HCT116 (cell line): ENCODE results near the gene CTNNAL1. TPM values are rescaled to one million over a fixed set of nuclear protein-coding genes. Genes with fewer than 3 reads are reported as not detected.
A peak's percentile ranks its signal among the peaks of the same experiment; 100 is the strongest.

ENCODE experiments used
- ATAC-seq: fragments of 200-7000 bp; cut with Tn5 transposase; 2 replicates; pipeline ENCODE4 v1.9.1; 2020; ENCODE audit warnings: mild to moderate bottlenecking, moderate library complexity
- BruUV-seq: library from RNA; stranded (reverse); fragments of 400-500 nt; replicated peaks from 2 replicates; lab custom pipeline; 2021; lab: Mats Ljungman, UMichigan
- CTCF ChIA-PET: fragments of 300-600 bp; sonication (Branson Sonifier 250); formaldehyde crosslinking; loops from one replicate; lab custom pipeline; 2021; ENCODE audit warnings: antibody characterized with exemption; lab: Charles Lee
- POLR2A ChIA-PET: fragments of 300-600, 350-600 bp; sonication (Branson Sonifier 250); formaldehyde crosslinking; loops from one replicate; lab custom pipeline; 2021; ENCODE audit warnings: antibody characterized with exemption; lab: Charles Lee
- RAD21 ChIA-PET, 2 experiments: fragments of 300-600 bp; sonication (Branson Sonifier 250); formaldehyde crosslinking; loops; one replicate each; lab custom pipeline; 2023; ENCODE audit warnings: low total read pairs in 2 of 2; ENCODE audit not compliant: uncharacterized antibody in 2 of 2, unreplicated experiment in 2 of 2, low non-redundant PET in 1 of 2; lab: Charles Lee
- DNase-seq: peaks from one replicate; pipeline ENCODE4 v3.0.0-alpha.2; 2010; ENCODE audit warnings: low read depth, low spot score
- H2AFZ ChIP-seq: fragments of 200-600 bp; shearing (Covaris generic), sonication (generic); 2 replicates; pipeline ENCODE4 v1.6.1; 2017; ENCODE audit warnings: low read depth, mixed run types, mixed read lengths, antibody characterized with exemption, low read length; ENCODE audit not compliant: poor library complexity, severe bottlenecking
- H3K27ac ChIP-seq: 2 replicates; pipeline ENCODE4 v1.5.1; 2012; ENCODE audit warnings: low read depth, low read length
- H3K27me3 ChIP-seq: fragments of 200-600 bp; sonication (generic); 2 replicates; pipeline ENCODE4 v1.6.1; 2016; ENCODE audit warnings: mixed run types, low read length, mixed read lengths; ENCODE audit not compliant: insufficient read depth
- H3K36me3 ChIP-seq, 2 experiments: fragments of 200-500 bp in 1 of 2; fragments of 200-600 bp in 1 of 2; sonication (Bioruptor generic) in 1 of 2; sonication (generic) in 1 of 2; 2 replicates each; pipeline versions ENCODE4 v1.5.1 to v1.6.1; 2014 to 2016; ENCODE audit warnings: low read length in 2 of 2, inconsistent platforms in 1 of 2, mixed read lengths in 1 of 2, mixed run types in 1 of 2; ENCODE audit not compliant: insufficient read depth in 2 of 2, control insufficient read depth in 1 of 2
- H3K4me1 ChIP-seq, 2 experiments: fragments of 200-600 bp in 1 of 2; sonication (generic) in 1 of 2; 2 replicates each; pipeline versions ENCODE4 v1.5.1 to v1.6.1; 2012 to 2017; ENCODE audit warnings: low read length in 2 of 2, inconsistent platforms in 1 of 2, mild to moderate bottlenecking in 1 of 2, mixed read lengths in 1 of 2, mixed run types in 1 of 2, moderate library complexity in 1 of 2; ENCODE audit not compliant: insufficient read depth in 2 of 2, control insufficient read depth in 1 of 2
- H3K4me2 ChIP-seq: fragments of 200-600 bp; sonication (generic); 2 replicates; pipeline ENCODE4 v1.6.1; 2017; ENCODE audit warnings: mixed run types, low read length, mixed read lengths
- H3K4me3 ChIP-seq, 2 experiments: fragments of 200-600 bp in 1 of 2; sonication (generic) in 1 of 2; replicated peaks in 1 of 2; 2 replicates each; pipeline ENCODE4 v1.5.1; 2011 to 2016; ENCODE audit warnings: low read length in 2 of 2, control low read depth in 1 of 2, low read depth in 1 of 2, mild to moderate bottlenecking in 1 of 2, mixed read lengths in 1 of 2, mixed run types in 1 of 2
- H3K79me2 ChIP-seq: fragments of 200-600 bp; sonication (generic); 2 replicates; pipeline ENCODE4 v1.6.1; 2017; ENCODE audit warnings: mild to moderate bottlenecking, mixed run types, low read length, moderate library complexity, mixed read lengths; ENCODE audit not compliant: insufficient read depth
- H3K9ac ChIP-seq: fragments of 200-600 bp; sonication (generic); 2 replicates; pipeline ENCODE4 v1.6.1; 2016; ENCODE audit warnings: low read length, mixed read lengths
- H3K9me2 ChIP-seq: fragments of 200-600 bp; sonication (generic), shearing (Covaris generic); 2 replicates; pipeline ENCODE4 v1.6.1; 2017; ENCODE audit warnings: mixed run types, mild to moderate bottlenecking, moderate library complexity; ENCODE audit not compliant: insufficient read depth
- H3K9me3 ChIP-seq, 2 experiments: fragments of 200-500 bp in 1 of 2; fragments of 200-600 bp in 1 of 2; sonication (Bioruptor generic) in 1 of 2; sonication (generic) in 1 of 2; 2 replicates each; pipeline ENCODE4 v1.6.1; 2014 to 2017; ENCODE audit warnings: low read length in 2 of 2, mixed read lengths in 2 of 2, inconsistent platforms in 1 of 2, low read depth in 1 of 2, mild to moderate bottlenecking in 1 of 2, mixed run types in 1 of 2, moderate library complexity in 1 of 2; ENCODE audit not compliant: control insufficient read depth in 1 of 2, insufficient read depth in 1 of 2
- H4K20me1 ChIP-seq: fragments of 200-600 bp; sonication (generic), shearing (Covaris generic); 2 replicates; pipeline ENCODE4 v1.6.1; 2017; ENCODE audit warnings: mixed run types, mild to moderate bottlenecking, moderate library complexity; ENCODE audit not compliant: insufficient read depth
- EGR1 ChIP-seq: IDR thresholded peaks from 2 replicates; pipeline ENCODE4 v1.6.1; 2012; ENCODE audit warnings: low read depth
- EZH2 ChIP-seq: fragments of 200-600 bp; sonication (generic); IDR thresholded peaks from 2 replicates; pipeline ENCODE4 v1.6.1; 2017; ENCODE audit warnings: antibody characterized with exemption, mixed run types
- RAD21 ChIP-seq: IDR thresholded peaks from 2 replicates; pipeline ENCODE4 v1.6.1; 2012; ENCODE audit warnings: low read depth, mild to moderate bottlenecking
- SP1 ChIP-seq: IDR thresholded peaks from 2 replicates; pipeline ENCODE4 v1.6.1; 2012; ENCODE audit warnings: low read depth
- TCF7L2 ChIP-seq: IDR thresholded peaks from 2 replicates; pipeline ENCODE4 v1.7.0; 2011; ENCODE audit warnings: borderline replicate concordance, inconsistent platforms; ENCODE audit not compliant: insufficient read depth, insufficient read length; ENCODE audit errors: extremely low read depth
- intact Hi-C: fragments of 100-400 bp; cut with micrococcal nuclease; formaldehyde crosslinking; loops from 2 replicates; pipeline ENCODE4 v1.10.0; 2022
- total RNA-seq: library from RNA; stranded (reverse); gene quantifications from one replicate; pipeline ENCODE4 v1.2.1, GENCODE V29; 2021; ENCODE audit not compliant: unreplicated experiment

CTNNAL1 gene
- total RNA-seq, 1 experiment from 2014 or later: 87.2 TPM

- no peak overlapping the region for H3K27ac ChIP-seq
- peaks cover 5% of the 10 kb centered on the region; the same call in 1 of the 2 replicates for H3K79me2 ChIP-seq
- ChIA-PET CTCF (no interaction called here), RAD21 (no interaction called here), POLR2A (no interaction called here)
- no peak overlapping the region for H3K4me3 ChIP-seq
- H3K9me3 ChIP-seq: no peaks in the 10 kb centered on the region
- no peak overlapping the region for H2AFZ ChIP-seq
- no peak overlapping the region for H3K4me2 ChIP-seq
- ATAC-seq (no peak), DNase-seq (no peak)
- H3K9me2 ChIP-seq: no peaks in the 10 kb centered on the region
- H3K9ac ChIP-seq: no peak overlapping the region
- no peaks in the 10 kb centered on the region for H4K20me1 ChIP-seq
- H3K4me1 ChIP-seq: no peaks in the 10 kb centered on the region
- TF ChIP-seq EZH2: no peak
- TF ChIP-seq RAD21: no peak
- peak; percentile 47 for TF ChIP-seq TCF7L2
- TF ChIP-seq, all 23 proteins: peak for 1
- BruUV-seq: no TSS peak
- Histone ChIP-seq H3K27me3 (no peaks in the 10 kb centered on the region), H3K36me3 (peaks cover 3 to 6% of the 10 kb centered on the region in 2 experiments; a peak in 1 of 4 replicates)
- intact Hi-C loops: no loop called here
Measured at GRCh38 chr9:109022873-109023272, 9.6 kb upstream of the CTNNAL1 start.

- H3K9me2 ChIP-seq: no peaks in the 10 kb centered on the region
- no peaks in the 10 kb centered on the region for H3K9me3 ChIP-seq
- RAD21 ChIA-PET: no interaction called here
- ATAC-seq: no peak
- no peak overlapping the region for H3K4me3 ChIP-seq
- H3K4me2 ChIP-seq: no peak overlapping the region
- peaks cover 5% of the 10 kb centered on the region; the same call in 1 of the 2 replicates for H3K79me2 ChIP-seq
- no peak for TF ChIP-seq EZH2
- TF ChIP-seq EGR1: no peak
- no peak for TF ChIP-seq SP1
- POLR2A ChIA-PET: no interaction called here
- no peaks in the 10 kb centered on the region for H3K27me3 ChIP-seq
- no TSS peak for BruUV-seq
- H3K9ac ChIP-seq: no peak overlapping the region
- H2AFZ ChIP-seq: no peak overlapping the region
- H4K20me1 ChIP-seq: no peaks in the 10 kb centered on the region
- intact Hi-C loops: no loop called here
- no peak for DNase-seq
- H3K27ac ChIP-seq: no peak overlapping the region
- CTCF ChIA-PET: no interaction called here
- H3K36me3 ChIP-seq: peaks cover 3 to 6% of the 10 kb centered on the region in 2 experiments; a peak in 1 of 4 replicates
- H3K4me1 ChIP-seq: no peaks in the 10 kb centered on the region; a peak in 1 of 4 replicates
Measured at GRCh38 chr9:109020581-109021511, 7.5 kb upstream of the CTNNAL1 start.
